Umbilical cord (tissue), 2 donors: ENCODE measurements around the gene FAM136A. TPM values are rescaled to one million over a fixed set of nuclear protein-coding genes. Genes with fewer than 3 reads are reported as not detected.
"Not testable (repeated sequence)": the region's sequence is repeated elsewhere in the genome, so short reads cannot be mapped to it uniquely, and the experiment has no call there.

ENCODE experiments used
- DNase-seq: peaks from one replicate; pipeline ENCODE4 v3.0.0-alpha.2; 2015; ENCODE audit warnings: low spot score
- total RNA-seq: library from RNA; depleted of rRNA; stranded (reverse); fragments of >200 nt; gene quantifications from one replicate; pipeline ENCODE4 v1.2.3, GENCODE V29; 2014; ENCODE audit warnings: low replicate concordance; ENCODE audit not compliant: insufficient read depth

FAM136A gene
- total RNA-seq, 1 donor from 2014 or later, result 20.9 TPM

DNA sequence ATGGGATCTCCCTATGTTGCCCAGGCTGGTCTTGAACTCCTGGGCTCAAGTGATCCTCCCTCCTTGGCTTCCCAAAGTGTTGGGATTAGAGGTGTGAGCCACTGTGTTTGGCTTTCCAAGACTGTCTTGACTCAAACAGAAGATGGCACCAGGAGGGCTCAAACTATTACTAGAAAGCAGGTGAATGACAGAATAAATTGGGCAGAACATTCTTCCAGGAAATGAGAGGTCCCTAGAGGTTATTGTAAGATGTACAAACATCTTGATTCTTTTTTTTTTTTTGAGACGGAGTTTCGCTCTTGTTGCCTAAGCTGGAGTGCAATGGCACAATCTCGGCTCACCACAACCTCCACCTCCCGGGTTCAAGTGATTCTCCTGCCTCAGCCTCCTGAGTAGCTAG, 4.0 kb downstream of the FAM136A start:
- not testable (repeated sequence) for DNase-seq

DNA sequence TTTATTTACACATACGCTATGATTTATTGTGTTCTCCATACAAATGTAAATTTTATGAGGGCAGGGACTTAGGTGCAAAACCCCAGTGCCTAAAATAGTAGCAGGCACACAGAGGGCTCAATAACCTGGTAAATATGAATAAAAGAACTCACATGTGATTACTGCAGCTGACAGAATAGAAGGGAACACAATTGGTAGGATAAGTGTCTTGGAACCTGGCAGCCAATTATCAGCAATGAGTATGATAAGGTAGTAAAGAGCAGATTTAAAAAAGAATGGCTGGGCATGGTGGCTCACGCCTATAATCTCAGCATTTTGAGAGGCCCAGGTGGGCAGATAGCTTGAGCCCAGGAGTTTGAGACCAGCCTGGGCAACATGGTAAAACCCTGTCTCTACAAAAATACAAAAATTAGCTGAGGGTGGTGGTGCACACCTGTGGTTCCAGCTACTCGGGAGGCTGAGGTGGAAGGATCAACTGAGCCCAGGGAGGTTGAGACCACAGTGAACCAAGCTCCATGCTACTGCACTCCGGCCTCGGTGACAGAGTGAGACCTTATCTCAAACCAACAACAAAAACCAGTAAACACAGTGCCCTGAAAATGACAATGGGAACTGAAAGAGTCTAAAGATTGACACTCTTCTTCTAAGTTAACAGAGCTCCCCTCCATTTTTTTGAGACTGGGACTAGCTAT, 18.2 kb downstream of the FAM136A start:
- no peak for DNase-seq

GRCh38 chr2:70282439-70282838, 19.4 kb downstream of the FAM136A start:
- no peak for DNase-seq

GRCh38 chr2:70280242-70280798, 21.5 kb downstream of the FAM136A start:
- no peak for DNase-seq

DNA sequence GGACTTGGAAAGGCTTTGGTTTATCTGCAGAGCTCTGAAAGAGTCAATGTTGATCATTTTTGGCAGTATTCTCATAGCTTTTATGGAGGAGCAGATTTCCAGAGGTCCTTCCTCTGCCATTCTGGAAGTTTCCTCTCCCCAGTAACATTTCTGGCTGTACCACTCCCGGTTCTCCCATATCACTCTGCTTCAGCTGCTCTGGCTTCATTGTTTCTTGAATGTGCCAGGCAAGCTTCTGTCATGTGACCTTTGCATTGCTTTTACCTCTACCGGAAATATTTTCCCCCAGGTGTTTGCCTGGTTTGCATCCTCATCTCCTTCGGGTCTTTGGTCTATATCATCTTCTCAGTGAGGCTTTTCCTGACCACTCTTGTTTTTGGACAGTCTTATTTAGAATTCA, 31.5 kb downstream of the FAM136A start:
- no peak for DNase-seq

GRCh38 chr2:70269422-70270302, 32.2 kb downstream of the FAM136A start:
- not testable (repeated sequence) for DNase-seq

DNA sequence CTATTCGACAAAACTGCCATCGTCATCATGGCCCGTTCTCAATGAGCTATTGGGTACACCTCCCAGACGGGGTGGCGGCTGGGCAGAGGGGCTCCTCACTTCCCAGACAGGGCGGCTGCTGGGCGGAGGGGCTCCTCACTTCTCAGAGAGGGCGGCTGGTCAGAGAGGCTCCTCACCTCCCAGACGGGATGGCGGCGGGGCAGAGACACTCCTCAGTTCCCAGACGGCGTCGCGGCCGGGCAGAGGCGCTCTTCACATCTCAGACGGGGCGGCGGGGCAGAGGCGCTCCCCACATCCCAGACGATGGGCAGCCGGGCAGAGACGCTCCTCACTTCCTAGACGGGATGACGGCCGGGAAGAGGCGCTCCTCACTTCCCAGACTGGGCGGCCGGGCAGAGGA, 34.9 kb downstream of the FAM136A start:
- DNase-seq, result not testable (repeated sequence)

DNA sequence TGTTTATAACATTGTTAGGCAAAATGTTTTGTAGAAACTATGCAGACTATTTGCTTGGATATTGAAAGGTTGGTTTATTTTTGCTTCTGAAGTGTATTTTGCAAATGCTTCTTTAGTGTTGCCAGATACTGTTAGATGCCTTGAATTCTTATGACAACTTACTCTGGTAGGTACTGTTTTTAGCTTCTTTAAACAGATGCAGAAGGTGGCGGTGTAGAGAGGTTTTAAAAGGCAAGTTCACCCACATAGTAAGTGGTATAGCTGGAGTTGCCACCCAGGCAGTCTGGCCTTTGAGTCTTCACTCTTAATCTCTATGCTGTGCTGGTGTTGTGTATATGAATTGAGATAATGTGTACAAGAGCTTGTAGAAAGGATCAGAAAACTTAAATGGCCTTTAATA, 40.4 kb downstream of the FAM136A start:
- DNase-seq, result no peak

- peak; percentile 51 for DNase-seq
Observed at GRCh38 chr2:70258532-70258875, 43.4 kb downstream of the FAM136A start.

- DNase-seq, result no peak
Observed at GRCh38 chr2:70255637-70256314, 46.1 kb downstream of the FAM136A start.

DNA sequence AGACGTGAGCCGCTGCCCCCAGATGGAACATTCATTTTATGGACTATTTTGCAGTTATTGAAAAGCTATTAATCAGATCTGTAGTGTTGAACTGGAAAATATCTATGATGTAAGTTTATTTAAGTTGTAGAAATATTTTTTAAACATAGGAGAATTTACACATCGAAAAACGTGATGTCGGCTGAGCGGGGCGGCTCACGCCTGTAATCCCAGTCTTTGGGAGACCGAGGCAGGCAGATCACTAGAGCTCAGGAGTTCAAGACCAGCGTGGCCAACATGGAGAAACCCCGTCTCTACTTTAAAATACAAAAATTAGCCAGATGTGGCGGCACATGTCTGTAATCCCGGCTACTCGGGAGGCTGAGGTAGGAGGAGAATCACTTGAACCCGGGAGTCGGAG, 51.4 kb downstream of the FAM136A start:
- no peak for DNase-seq

- peak; percentile 99 for DNase-seq
Observed at GRCh38 chr2:70248181-70248847, 53.6 kb downstream of the FAM136A start, which contains the start of gene TIA1. Gene TIA1 (minus strand): TSS chr2:70248628. CDS start chr2:70248430, 198 bp downstream.

DNA sequence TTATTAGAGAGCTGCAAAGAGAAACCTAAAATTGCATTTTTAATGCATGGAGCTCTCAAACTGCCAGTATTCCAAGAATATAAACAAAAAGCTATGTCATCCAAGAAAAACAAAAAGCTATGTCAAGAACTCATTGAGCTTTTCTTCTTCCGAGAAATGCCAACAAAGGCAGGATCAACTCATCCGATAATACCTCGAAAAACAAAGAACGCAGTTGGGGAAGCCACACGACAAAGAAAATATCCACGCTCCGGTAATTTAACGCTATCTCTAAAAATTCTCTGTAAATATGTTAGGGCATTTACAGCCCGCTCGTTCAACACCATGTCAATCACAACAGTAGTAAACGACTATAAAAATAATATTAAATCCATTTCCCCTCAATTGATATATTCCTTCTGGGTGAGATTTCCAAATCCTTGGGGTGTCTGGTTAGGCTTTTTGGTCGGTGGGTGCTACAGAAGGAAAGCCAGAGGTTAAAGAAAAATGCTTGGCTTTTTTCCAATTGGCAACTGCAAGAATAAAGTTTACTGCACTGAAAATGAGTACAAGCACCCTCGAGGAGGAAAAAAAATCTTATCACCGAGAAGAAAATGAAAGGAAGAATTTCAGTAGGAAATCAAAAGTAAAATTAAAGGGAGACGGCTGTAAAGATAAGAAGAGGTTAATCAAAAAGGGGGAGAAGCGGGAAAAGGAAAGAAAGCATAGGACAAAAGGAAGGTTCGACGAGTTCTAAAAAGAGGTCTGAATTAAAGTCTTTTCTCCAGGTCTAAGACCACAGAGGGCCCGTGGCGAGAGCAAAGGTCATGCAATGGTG, 54.3 kb downstream of the FAM136A start:
- peak; percentile 55 for DNase-seq

Other genes with a start within 250 kb of the FAM136A start
- 40.0 TPM for gene PCBP1, start 214.6 kb downstream of the FAM136A start, total RNA-seq
- 20.9 TPM for gene C2orf42, start 111.0 kb downstream of the FAM136A start, total RNA-seq
- gene TIA1, start 53.4 kb downstream of the FAM136A start, total RNA-seq, result 106 TPM
- gene PCYOX1, start 43.9 kb downstream of the FAM136A start, total RNA-seq, result 52.0 TPM
- 178 TPM for gene SNRPG, start 8.3 kb downstream of the FAM136A start, total RNA-seq